Tracheal epithelial cell (primary cell): ENCODE measurements around the gene CDK12. TPM values are rescaled to one million over a fixed set of nuclear protein-coding genes. Genes with fewer than 3 reads are reported as not detected.

Experiments used
- total RNA-seq: library from RNA; depleted of rRNA; stranded (reverse); fragments of >200 nt; gene quantifications from 2 replicates; pipeline ENCODE4 v1.2.1, GENCODE V29; 2014

The CDK12 gene
- 17.4 and 20.7 TPM in 2 replicates for total RNA-seq

DNA sequence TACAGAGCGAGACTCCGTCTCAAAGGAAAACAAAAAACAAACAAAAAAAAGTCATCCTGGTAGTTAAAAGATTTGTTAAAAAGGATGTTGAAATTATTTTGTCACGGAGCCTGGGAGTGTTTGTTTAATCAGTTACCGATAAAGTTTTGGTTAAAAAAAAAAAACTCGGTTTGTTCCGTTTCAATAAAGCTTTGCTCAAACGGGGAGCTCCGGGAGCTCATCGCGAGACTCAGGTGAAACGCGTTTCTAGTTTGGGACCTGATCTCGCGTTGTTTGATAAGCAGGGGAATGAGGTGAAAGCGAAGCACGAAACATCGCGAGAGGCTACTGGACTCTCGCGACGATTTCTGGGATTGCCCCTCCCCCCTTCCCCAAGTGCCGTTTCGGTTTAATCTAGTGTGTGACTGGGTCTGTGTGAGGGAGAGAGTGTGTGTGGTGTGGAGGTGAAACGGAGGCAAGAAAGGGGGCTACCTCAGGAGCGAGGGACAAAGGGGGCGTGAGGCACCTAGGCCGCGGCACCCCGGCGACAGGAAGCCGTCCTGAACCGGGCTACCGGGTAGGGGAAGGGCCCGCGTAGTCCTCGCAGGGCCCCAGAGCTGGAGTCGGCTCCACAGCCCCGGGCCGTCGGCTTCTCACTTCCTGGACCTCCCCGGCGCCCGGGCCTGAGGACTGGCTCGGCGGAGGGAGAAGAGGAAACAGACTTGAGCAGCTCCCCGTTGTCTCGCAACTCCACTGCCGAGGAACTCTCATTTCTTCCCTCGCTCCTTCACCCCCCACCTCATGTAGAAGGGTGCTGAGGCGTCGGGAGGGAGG lies at the start of gene CDK12:
Gene CDK12, plus strand, starts transcription at position 374 of the 813 bp plus-strand sequence. CDS start 586 bp downstream, outside the sequence.

DNA sequence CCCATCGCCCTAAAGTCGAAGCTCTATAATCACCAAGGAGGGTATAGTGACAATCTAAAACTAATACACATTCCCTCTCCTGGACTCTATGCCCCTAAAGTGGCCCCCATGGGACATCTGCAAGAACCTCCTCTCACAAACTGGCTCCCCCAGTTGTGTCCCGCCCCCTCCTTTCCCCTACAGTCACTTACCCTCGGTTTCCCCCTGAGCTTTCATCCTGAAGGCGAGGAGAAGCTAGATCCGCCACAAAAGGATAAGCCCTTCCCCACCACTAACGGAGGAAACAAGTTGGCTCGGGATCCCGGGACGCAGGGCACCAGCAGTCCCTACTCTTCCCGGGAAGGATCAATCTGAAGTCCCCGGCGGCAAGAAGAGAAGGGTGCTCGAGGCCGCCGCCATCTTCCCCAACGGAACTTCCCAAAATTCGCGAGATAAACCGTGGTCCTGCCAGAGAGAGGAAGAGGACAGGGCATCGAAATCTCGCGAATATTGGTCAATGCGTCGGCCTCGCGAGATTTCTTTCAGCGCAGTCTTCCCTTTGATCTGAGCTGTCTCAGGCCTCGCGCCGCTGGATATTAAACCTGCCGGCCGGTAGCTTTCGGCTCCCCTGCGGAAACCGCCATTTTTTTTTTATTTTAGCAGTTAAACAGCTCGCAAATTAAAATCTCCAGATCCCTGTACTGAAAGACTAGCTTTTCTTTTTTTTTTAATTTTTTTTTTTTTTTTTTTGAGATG lies 10.3 kb upstream of the CDK12 start, which contains the start of gene MED1:
Gene MED1, minus strand, starts transcription at position 417 of the 735 bp plus-strand sequence. Its CDS starts 201 bp downstream, at position 216.

Other genes starting within 250 kb of the CDK12 start
- under 0.01 TPM in 1 of 2 replicates, not detected in the other for gene STAC2, start 235.5 kb upstream of the CDK12 start, total RNA-seq
- 11.1 and 11.7 TPM in 2 replicates for gene FBXL20, start 59.9 kb upstream of the CDK12 start, total RNA-seq
- 15.4 and 19.6 TPM in 2 replicates for gene MED1, start 10.2 kb upstream of the CDK12 start, total RNA-seq
- gene NEUROD2, start 146.4 kb downstream of the CDK12 start, total RNA-seq = not detected in 2 replicates
- gene PPP1R1B, start 165.5 kb downstream of the CDK12 start, total RNA-seq = under 0.01 and 0.43 TPM in 2 replicates
- 28.7 and 35.8 TPM in 2 replicates for gene STARD3, start 175.7 kb downstream of the CDK12 start, total RNA-seq
- gene TCAP, start 203.9 kb downstream of the CDK12 start, total RNA-seq = 0.21 TPM in 1 of 2 replicates, not detected in the other
- gene PNMT, start 207.0 kb downstream of the CDK12 start, total RNA-seq = not detected in 2 replicates
- gene PGAP3, start 226.6 kb downstream of the CDK12 start, total RNA-seq = 9.6 and 11.5 TPM in 2 replicates
- gene ERBB2, start 238.6 kb downstream of the CDK12 start, total RNA-seq = 36.6 and 51.4 TPM in 2 replicates